ENCODE data around the gene IFFO2. TPM values are rescaled to one million over a fixed set of nuclear protein-coding genes. Genes with fewer than 3 reads are reported as not detected.

Gene IFFO2
- total and polyA plus RNA-seq, 7 donors: 1.2 to 35.0 (median 8.6) TPM

DNA sequence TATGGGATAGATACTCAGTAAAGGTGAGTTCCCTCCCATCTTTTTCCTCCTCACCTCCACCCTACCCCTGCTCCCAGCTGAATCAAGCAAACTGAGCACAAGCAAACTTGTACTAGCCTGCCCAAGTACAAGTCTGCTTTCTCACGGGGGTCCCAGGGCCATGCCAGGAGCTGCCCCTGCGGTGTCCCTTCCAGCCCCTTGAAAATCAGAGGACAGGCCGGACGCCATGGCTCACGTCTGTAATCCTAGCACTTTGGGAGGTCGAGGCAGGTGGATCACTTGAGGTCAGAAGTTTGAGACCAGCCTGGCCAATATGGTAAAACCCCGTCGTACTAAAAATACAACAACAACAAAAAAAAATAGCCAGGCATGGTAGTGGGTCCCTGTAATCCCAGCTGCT is 17.5 kb upstream of the IFFO2 start:
- no peaks in the 10 kb centered on the region for H3K36me3 ChIP-seq
- no peaks in the 10 kb centered on the region for H3K27me3 ChIP-seq
- intact Hi-C loops (cut with DNase I): loop anchor here (5.0 kb wide), 1 partner anchor 118 kb away; no protein-coding TSS in a partner anchor
- DNase-seq: peak; percentile 8
- peak overlapping the region in 1 of 4 donors; percentile 23 for H3K27ac ChIP-seq
- no peak overlapping the region for H3K4me3 ChIP-seq
- peaks cover 0 to 12% (median 5%) of the 10 kb centered on the region in 4 donors for H3K4me1 ChIP-seq
- TF ChIP-seq POLR2AphosphoS5 (IDR thresholded peaks at IDR 0.05) (no peak), EP300 (IDR thresholded peaks at IDR 0.05) (no peak), POLR2A (IDR thresholded peaks at IDR 0.05) (no peak)
- TF ChIP-seq, protein P1, sequence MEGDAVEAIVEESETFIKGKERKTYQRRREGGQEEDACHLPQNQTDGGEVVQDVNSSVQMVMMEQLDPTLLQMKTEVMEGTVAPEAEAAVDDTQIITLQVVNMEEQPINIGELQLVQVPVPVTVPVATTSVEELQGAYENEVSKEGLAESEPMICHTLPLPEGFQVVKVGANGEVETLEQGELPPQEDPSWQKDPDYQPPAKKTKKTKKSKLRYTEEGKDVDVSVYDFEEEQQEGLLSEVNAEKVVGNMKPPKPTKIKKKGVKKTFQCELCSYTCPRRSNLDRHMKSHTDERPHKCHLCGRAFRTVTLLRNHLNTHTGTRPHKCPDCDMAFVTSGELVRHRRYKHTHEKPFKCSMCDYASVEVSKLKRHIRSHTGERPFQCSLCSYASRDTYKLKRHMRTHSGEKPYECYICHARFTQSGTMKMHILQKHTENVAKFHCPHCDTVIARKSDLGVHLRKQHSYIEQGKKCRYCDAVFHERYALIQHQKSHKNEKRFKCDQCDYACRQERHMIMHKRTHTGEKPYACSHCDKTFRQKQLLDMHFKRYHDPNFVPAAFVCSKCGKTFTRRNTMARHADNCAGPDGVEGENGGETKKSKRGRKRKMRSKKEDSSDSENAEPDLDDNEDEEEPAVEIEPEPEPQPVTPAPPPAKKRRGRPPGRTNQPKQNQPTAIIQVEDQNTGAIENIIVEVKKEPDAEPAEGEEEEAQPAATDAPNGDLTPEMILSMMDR (IDR thresholded peaks at IDR 0.05): no peak
- WGBS, 2 donors: 94% methylated on average over 8 of the region's 8 CpGs
- no peaks in the 10 kb centered on the region for H3K9me3 ChIP-seq

DNA sequence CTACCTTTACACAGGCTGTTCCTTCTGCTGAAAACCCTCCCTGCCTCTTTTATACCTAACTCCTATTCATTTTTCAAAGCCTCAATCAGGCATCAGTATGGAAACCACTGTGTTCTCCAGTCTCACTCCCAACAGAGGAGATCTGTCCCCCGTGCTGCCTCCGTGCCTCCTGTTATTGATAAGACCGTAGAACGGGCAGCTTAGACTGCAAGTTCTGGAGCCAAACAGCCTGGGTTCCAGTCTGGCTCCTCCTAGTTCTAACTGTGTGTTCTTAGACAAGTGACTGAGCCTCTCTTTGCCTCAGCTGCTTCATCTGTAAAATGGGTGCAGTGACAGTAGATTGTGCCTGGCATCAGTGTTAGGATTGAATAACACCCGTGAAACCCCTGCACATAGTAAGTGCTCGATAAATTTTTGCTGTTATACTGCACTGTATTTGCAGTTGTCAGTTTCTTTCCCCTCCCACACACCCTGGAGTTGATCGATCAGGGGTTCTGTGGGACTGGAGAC is 17.0 kb upstream of the IFFO2 start:
- intact Hi-C loops (cut with DNase I): loop anchor here (2.0 to 5.0 kb wide), 2 partner anchors 67 to 119 kb away; no protein-coding TSS in a partner anchor
- H3K4me3 ChIP-seq: no peak overlapping the region
- no peak overlapping the region for H3K27ac ChIP-seq
- no peaks in the 10 kb centered on the region for H3K9me3 ChIP-seq
- WGBS, 2 donors: 79 to 85% methylated on average over 7 of the region's 7 CpGs
- no peak for TF ChIP-seq POLR2A (IDR thresholded peaks at IDR 0.05)
- no peak for TF ChIP-seq POLR2AphosphoS5 (IDR thresholded peaks at IDR 0.05)
- TF ChIP-seq, protein P1 (IDR thresholded peaks at IDR 0.05): no peak
- TF ChIP-seq EP300 (IDR thresholded peaks at IDR 0.05): no peak
- no peaks in the 10 kb centered on the region for H3K36me3 ChIP-seq
- H3K27me3 ChIP-seq: no peaks in the 10 kb centered on the region
- peaks cover 0 to 12% (median 5%) of the 10 kb centered on the region in 4 donors for H3K4me1 ChIP-seq
- DNase-seq: peak; percentile 51

DNA sequence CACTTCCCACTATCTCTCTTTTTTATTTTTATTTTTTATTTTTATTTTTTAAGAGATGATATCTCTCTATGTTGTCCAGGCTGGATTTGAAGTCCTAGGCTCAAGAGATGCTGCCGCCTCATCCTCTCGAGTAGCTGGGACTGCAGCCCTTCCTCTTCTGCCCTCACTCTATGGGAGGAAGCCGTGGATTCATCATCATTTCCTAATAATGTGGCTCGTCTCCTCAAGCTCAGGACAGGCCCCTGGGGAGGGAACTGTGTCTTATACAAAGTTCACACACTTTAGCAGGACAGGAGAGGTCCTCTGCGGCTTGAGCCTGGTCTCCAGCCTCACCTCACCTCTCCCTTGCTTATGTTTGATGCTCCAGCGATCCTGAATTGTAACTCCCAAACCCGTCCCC is 16.5 kb upstream of the IFFO2 start:
- no peak overlapping the region for H3K27ac ChIP-seq
- H3K27me3 ChIP-seq: no peaks in the 10 kb centered on the region
- no peaks in the 10 kb centered on the region for H3K9me3 ChIP-seq
- TF ChIP-seq, protein P1 (IDR thresholded peaks at IDR 0.05): no peak
- TF ChIP-seq EP300 (IDR thresholded peaks at IDR 0.05) (no peak), POLR2A (IDR thresholded peaks at IDR 0.05) (no peak), POLR2AphosphoS5 (IDR thresholded peaks at IDR 0.05) (no peak)
- 54 to 78% methylated on average over 7 of the region's 7 CpGs for WGBS, 2 donors
- DNase-seq: peak; percentile 35
- peaks cover 0 to 12% (median 5%) of the 10 kb centered on the region in 4 donors for H3K4me1 ChIP-seq
- intact Hi-C loops (cut with DNase I): loop anchor here (2.0 to 5.0 kb wide), 2 partner anchors 66 to 119 kb away; no protein-coding TSS in a partner anchor
- H3K4me3 ChIP-seq: no peak overlapping the region
- no peaks in the 10 kb centered on the region for H3K36me3 ChIP-seq

DNA sequence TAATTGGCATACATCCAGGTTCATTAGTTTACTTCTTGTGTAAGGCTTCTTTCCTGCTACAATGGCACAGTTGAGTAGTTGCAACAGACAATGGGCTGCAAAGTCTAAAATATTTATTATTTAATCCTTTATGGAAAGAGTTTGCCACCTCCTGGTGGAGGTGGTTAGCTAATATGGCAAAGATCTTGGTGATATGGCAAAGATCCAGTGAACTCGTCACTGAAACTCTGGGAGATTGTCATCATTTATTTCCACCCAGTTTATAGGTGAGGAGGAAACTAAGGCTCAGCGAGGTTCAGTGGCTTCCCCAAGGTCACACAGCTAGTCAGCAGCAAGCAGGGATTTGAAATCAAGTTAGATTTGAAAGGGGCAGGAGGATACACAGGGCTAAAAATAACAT is 16.1 kb upstream of the IFFO2 start:
- DNase-seq: peak; percentile 55
- H3K9me3 ChIP-seq: no peaks in the 10 kb centered on the region
- H3K27me3 ChIP-seq: no peaks in the 10 kb centered on the region
- no peaks in the 10 kb centered on the region for H3K36me3 ChIP-seq
- peaks cover 0 to 12% (median 5%) of the 10 kb centered on the region in 4 donors for H3K4me1 ChIP-seq
- intact Hi-C loops (cut with DNase I): loop anchor here (2.0 to 5.0 kb wide), 2 partner anchors 66 to 120 kb away; no protein-coding TSS in a partner anchor
- no peak overlapping the region for H3K4me3 ChIP-seq
- 10 to 23% methylated on average over 2 of the region's 2 CpGs for WGBS, 2 donors
- H3K27ac ChIP-seq: no peak overlapping the region
- peak in 1 of 4 donors; percentile 20 for TF ChIP-seq POLR2AphosphoS5 (IDR thresholded peaks at IDR 0.05)
- TF ChIP-seq, protein P1 (IDR thresholded peaks at IDR 0.05): peak; percentile 39 to 50 (median 44)
- TF ChIP-seq EP300 (IDR thresholded peaks at IDR 0.05): no peak
- no peak for TF ChIP-seq POLR2A (IDR thresholded peaks at IDR 0.05)
